K562 (cell line): ENCODE data around the gene FOXK2. TPM values are rescaled to one million over a fixed set of nuclear protein-coding genes. Genes with fewer than 3 reads are reported as not detected.

Experiments used
- ATAC-seq: fragments of 200-7000 bp; cut with Tn5 transposase; 3 replicates; pipeline ENCODE4 v1.9.1; 2020; ENCODE audit warnings: moderate library complexity
- BruUV-seq: library from RNA; stranded (reverse); fragments of 400-500 nt; replicated peaks from 2 replicates; lab custom pipeline; 2021; lab: Mats Ljungman, UMichigan
- CTCF ChIA-PET: fragments of 300-600 bp; formaldehyde crosslinking; extraction: SDS; loops from one replicate; lab custom pipeline; 2021; ENCODE audit warnings: low intra/inter-chr PET ratio; lab: Yijun Ruan, JAX
- POLR2A ChIA-PET: fragments of 300-600, 350-650 bp; sonication (Branson Sonifier 250); formaldehyde crosslinking; extraction: SDS; loops from one replicate; lab custom pipeline; 2021; ENCODE audit warnings: antibody characterized with exemption, inconsistent platforms; lab: Yijun Ruan, JAX
- DNase-seq, 4 experiments: peaks; one replicate each; pipeline versions ENCODE4 v3.0.0 to v3.0.0-alpha.2; 2011 to 2018; ENCODE audit warnings: low spot score in 3 of 4, mixed read lengths in 3 of 4; ENCODE audit errors: extremely low read depth in 1 of 4
- FAIRE-seq: peaks from 2 replicates; lab custom pipeline; 2011; peaks lifted over from hg19 to GRCh38; lab: Jason Lieb, UNC
- H2AFZ ChIP-seq: 2 replicates; pipeline ENCODE4 v1.6.0; 2011; ENCODE audit warnings: low read depth, low read length, control low read depth, inconsistent platforms
- H3K27ac ChIP-seq: fragments of 200-600 bp; 3 replicates; pipeline ENCODE4 v1.8.0; 2011; ENCODE audit warnings: low read depth, mild to moderate bottlenecking, control low read depth, inconsistent platforms, low read length, moderate library complexity, mixed read lengths; ENCODE audit errors: extremely low read depth
- H3K27me3 ChIP-seq, 2 experiments: fragments of 300-600 bp in 1 of 2; 2 replicates in 1 of 2; 3 replicates in 1 of 2; pipeline versions ENCODE4 v1.6.0 to v1.8.0; 2011; ENCODE audit warnings: inconsistent platforms in 2 of 2, low read length in 2 of 2, mild to moderate bottlenecking in 1 of 2, mixed read lengths in 1 of 2, moderate library complexity in 1 of 2; ENCODE audit not compliant: control insufficient read depth in 2 of 2, insufficient read depth in 2 of 2
- H3K36me3 ChIP-seq: fragments of 300-600 bp; 3 replicates; pipeline ENCODE4 v1.8.0; 2011; ENCODE audit warnings: mild to moderate bottlenecking, low read length, inconsistent platforms; ENCODE audit not compliant: control insufficient read depth, insufficient read depth
- H3K4me1 ChIP-seq, 2 experiments: fragments of 200-600 bp in 1 of 2; replicated peaks in 1 of 2; 2 replicates in 1 of 2; 3 replicates in 1 of 2; pipeline versions ENCODE4 v1.5.1 to v1.8.0; 2011; ENCODE audit warnings: inconsistent platforms in 2 of 2, low read length in 2 of 2, mild to moderate bottlenecking in 1 of 2, mixed read lengths in 1 of 2, moderate library complexity in 1 of 2; ENCODE audit not compliant: control insufficient read depth in 2 of 2, insufficient read depth in 2 of 2
- H3K4me2 ChIP-seq: 2 replicates; pipeline ENCODE4 v1.6.1; 2011; ENCODE audit warnings: low read length, control low read depth, inconsistent platforms, mixed read lengths; ENCODE audit not compliant: insufficient read depth
- H3K4me3 ChIP-seq: fragments of 200-600 bp; sonication (generic), shearing (Covaris generic); 2 replicates; pipeline ENCODE4 v1.5.1; 2016; ENCODE audit warnings: control low read depth, inconsistent platforms
- H3K79me2 ChIP-seq: fragments of 200-600 bp; 3 replicates; pipeline ENCODE4 v1.8.0; 2011; ENCODE audit warnings: low read length, inconsistent platforms; ENCODE audit not compliant: control insufficient read depth, insufficient read depth
- H3K9ac ChIP-seq, 2 experiments: 2 replicates each; pipeline versions ENCODE4 v1.6.0 to v1.6.1; 2011; ENCODE audit warnings: low read depth in 2 of 2, low read length in 2 of 2, control low read depth in 1 of 2, inconsistent platforms in 1 of 2, mild to moderate bottlenecking in 1 of 2, mixed read lengths in 1 of 2; ENCODE audit not compliant: insufficient read depth in 1 of 2
- H3K9me1 ChIP-seq: one replicate; pipeline ENCODE4 v1.6.0; 2011; ENCODE audit warnings: inconsistent platforms, mild to moderate bottlenecking, low read length, moderate library complexity; ENCODE audit not compliant: control insufficient read depth, insufficient read depth
- H3K9me3 ChIP-seq: replicated peaks from 2 replicates; pipeline ENCODE4 v1.5.1; 2011; ENCODE audit warnings: low read depth, low read length, inconsistent platforms; ENCODE audit not compliant: control insufficient read depth, insufficient read depth
- H4K20me1 ChIP-seq: replicated peaks from 2 replicates; pipeline ENCODE4 v1.6.1; 2011; ENCODE audit warnings: low read length, inconsistent platforms, mixed read lengths; ENCODE audit not compliant: control insufficient read depth, insufficient read depth
- BRF1 ChIP-seq: IDR thresholded peaks from 3 replicates; pipeline ENCODE4 v1.6.1; 2011; ENCODE audit warnings: borderline replicate concordance, mild to moderate bottlenecking; ENCODE audit not compliant: insufficient read length; ENCODE audit errors: extremely low read depth
- CEBPZ ChIP-seq: fragments of 150-350 bp; IDR thresholded peaks from 2 replicates; pipeline ENCODE4 v1.6.1; 2014; ENCODE audit warnings: low read depth, mild to moderate bottlenecking, low read length, borderline replicate concordance
- CHD4 ChIP-seq: fragments of 200-600 bp; sonication (generic); IDR thresholded peaks from 3 replicates; pipeline ENCODE4 v1.6.1; 2012; ENCODE audit warnings: low read depth, mild to moderate bottlenecking, mixed read lengths, low read length, inconsistent platforms; ENCODE audit not compliant: insufficient read depth, insufficient replicate concordance, poor library complexity, severe bottlenecking
- POLR3G ChIP-seq: IDR thresholded peaks from 2 replicates; pipeline ENCODE4 v1.6.1; 2011; ENCODE audit not compliant: insufficient read length, insufficient replicate concordance; ENCODE audit errors: extremely low read depth
- RBM22 ChIP-seq: fragments of 200-400 bp; formaldehyde crosslinking; IDR thresholded peaks from 2 replicates; pipeline ENCODE4 v1.6.1; 2018; ENCODE audit warnings: low read length, low read depth; ENCODE audit not compliant: poor library complexity, severe bottlenecking
- TOE1 ChIP-seq, 2 experiments: fragments of 450-650 bp in 1 of 2; sonication (generic) in 1 of 2; formaldehyde crosslinking in 1 of 2; IDR thresholded peaks; 2 replicates each; pipeline versions ENCODE4 v1.7.1 to v1.8.0; 2016 to 2022; ENCODE audit warnings: borderline replicate concordance in 2 of 2, mild to moderate bottlenecking in 2 of 2, antibody characterized with exemption in 1 of 2, inconsistent platforms in 1 of 2, low read depth in 1 of 2, missing genetic modification reagents in 1 of 2, moderate library complexity in 1 of 2
- TSHZ1 ChIP-seq: fragments of 250-450 bp; sonication (Bioruptor Pico); IDR thresholded peaks from 2 replicates; pipeline ENCODE4 v1.4.0; 2020; ENCODE audit warnings: mild to moderate bottlenecking, moderate library complexity
- WGBS: fragments of 100-300 bp; shearing (Covaris generic); methylation state at CpG from one replicate; pipeline ENCODE4 v1.1.6; 2016; ENCODE audit warnings: low coverage, mixed read lengths; ENCODE audit not compliant: insufficient coverage; ENCODE audit errors: missing lambda C conversion rate; 5-methylcytosine and 5-hydroxymethylcytosine counted together
- in situ Hi-C: fragments of 300-500 bp; cut with MboI; formaldehyde crosslinking; loops from 4 replicates; pipeline ENCODE4 v1.15.0; 2018; ENCODE audit warnings: inconsistent platforms, mixed read lengths
- intact Hi-C: fragments of 100-400 bp; cut with micrococcal nuclease; formaldehyde crosslinking; loops from 2 replicates; pipeline ENCODE4 v1.14.2; 2022
- polyA plus RNA-seq, 8 experiments: library from polyadenylated mRNA; depleted of rRNA in 4 of 8; stranded (reverse) in 5 of 8; unstranded in 3 of 8; fragments of >200 nt; fragmentation: Nextera tagmentation in 2 of 8; fragmentation: Illumina TruSeq in 1 of 8; extraction: Ambion mirVana in 2 of 8; extraction: Trizol in 1 of 8; gene quantifications; 2 replicates each; pipeline versions ENCODE4 v1.2.1 to v1.2.3, GENCODE V29; 2011 to 2014; ENCODE audit warnings: inconsistent platforms in 1 of 8, missing spikeins in 1 of 8
- total RNA-seq, 7 experiments: library from RNA; depleted of rRNA in 6 of 7; stranded (reverse); fragments of >200 nt in 6 of 7; fragmentation: Illumina TruSeq in 2 of 7; extraction: Trizol in 2 of 7; gene quantifications; 2 replicates each; pipeline versions ENCODE4 v1.2.1 to v1.2.3, GENCODE V29; 2011 to 2021; ENCODE audit warnings: low replicate concordance in 1 of 7

FOXK2 gene
- total and polyA plus RNA-seq, 9 of the 15 experiments (the other 6 are each of a cell fraction or from before 2014, with no cell fraction given), result 3.0 to 86.0 (median 44.1) TPM

DNA sequence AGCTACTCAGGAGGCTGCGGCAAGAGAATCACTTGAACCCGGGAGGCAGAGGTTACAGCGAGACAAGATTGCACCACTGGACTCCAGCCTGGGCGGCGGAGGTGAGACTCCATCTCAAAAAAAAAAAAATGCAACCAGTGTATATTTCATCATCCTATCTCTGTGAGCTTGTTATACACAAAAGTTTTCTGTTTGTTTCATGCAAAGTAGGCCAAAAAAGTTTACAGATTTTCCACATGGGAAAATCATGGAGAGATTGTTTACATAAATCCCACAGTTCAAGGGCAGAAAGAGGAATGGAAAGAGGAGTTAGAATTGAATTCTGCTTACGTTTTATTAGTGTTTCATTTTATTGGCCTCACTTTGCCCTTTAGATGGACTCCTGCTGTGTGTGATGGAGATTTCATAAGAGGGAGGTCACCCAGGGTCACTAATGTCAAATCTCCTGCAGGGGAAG lies 36.3 kb upstream of the FOXK2 start:
- Histone ChIP-seq H3K9me1 (peaks cover 4% of the 10 kb centered on the region), H3K79me2 (0 out of 3 replicates have a peak, but pooled peaks cover under 1% of the 10 kb centered on the region), H3K4me3 (no peak overlapping the region), H3K4me2 (no peak overlapping the region), H3K27me3 (no peaks in the 10 kb centered on the region), H2AFZ (no peak overlapping the region), H3K36me3 (peaks cover 94% of the 10 kb centered on the region), H3K9ac (no peak overlapping the region), H3K4me1 (peaks cover 0 to 18% of the 10 kb centered on the region in 2 experiments; a peak in 2 of 5 replicates), H3K27ac (no peak overlapping the region), H4K20me1 (no peaks in the 10 kb centered on the region; the same call in 1 of the 2 replicates), H3K9me3 (no peaks in the 10 kb centered on the region)
- TF ChIP-seq RBM22 (no peak), CEBPZ (no peak), TSHZ1 (no peak), TOE1 (IDR thresholded peaks at IDR 0.05; ENCODE audit: borderline replicate concordance) (no peak), TOE1 (CRISPR knock-in tag; IDR thresholded peaks at IDR 0.05; ENCODE audit: borderline replicate concordance, low read depth) (no peak), CHD4 (no peak), POLR3G (no peak), BRF1 (no peak)
- ATAC-seq, result no peak
- ChIA-PET POLR2A (no interaction called here), CTCF (no interaction called here)
- WGBS, result 87% methylated on average over 4 of the region's 6 CpGs
- BruUV-seq, result no TSS peak
- in situ Hi-C loops, result no loop called here
- DNase-seq, result no peak
- FAIRE-seq, result no peak
- intact Hi-C loops, result no loop called here
